Hepatocyte (in vitro differentiated cells): ENCODE measurements around the gene NUDT4. TPM values are rescaled to one million over a fixed set of nuclear protein-coding genes. Genes with fewer than 3 reads are reported as not detected.
"Not testable (repeated sequence)": the region's sequence is repeated elsewhere in the genome, so short reads cannot be mapped to it uniquely, and the experiment has no call there.

Source experiments
- DNase-seq: peaks from one replicate; pipeline ENCODE4 v3.0.0-alpha.2; 2016; ENCODE audit warnings: low spot score
- H2AFZ ChIP-seq: fragments of 200-600 bp; sonication (generic); 2 replicates; pipeline ENCODE4 v1.6.0; 2016; ENCODE audit warnings: antibody characterized with exemption, mild to moderate bottlenecking
- H3K27ac ChIP-seq: fragments of 200-600 bp; sonication (generic); 2 replicates; pipeline ENCODE4 v1.5.1; 2016; ENCODE audit warnings: mild to moderate bottlenecking
- H3K27me3 ChIP-seq: fragments of 200-600 bp; sonication (generic); 2 replicates; pipeline ENCODE4 v1.6.1; 2016
- H3K36me3 ChIP-seq: fragments of 200-600 bp; sonication (generic); replicated peaks from 2 replicates; pipeline ENCODE4 v1.5.1; 2016; ENCODE audit warnings: low read depth; ENCODE audit not compliant: insufficient read depth
- H3K4me1 ChIP-seq: fragments of 200-600 bp; sonication (generic); 2 replicates; pipeline ENCODE4 v1.5.1; 2016; ENCODE audit warnings: mild to moderate bottlenecking, moderate library complexity; ENCODE audit not compliant: insufficient read depth
- H3K4me2 ChIP-seq: fragments of 200-600 bp; sonication (generic); 2 replicates; pipeline ENCODE4 v1.6.0; 2016
- H3K4me3 ChIP-seq: fragments of 200-600 bp; sonication (generic); 2 replicates; pipeline ENCODE4 v1.5.1; 2016; ENCODE audit warnings: mild to moderate bottlenecking
- H3K79me2 ChIP-seq: fragments of 200-600 bp; sonication (generic); 2 replicates; pipeline ENCODE4 v1.6.0; 2017; ENCODE audit warnings: mild to moderate bottlenecking
- H3K9me2 ChIP-seq: fragments of 200-600 bp; sonication (generic); replicated peaks from 2 replicates; pipeline ENCODE4 v1.6.0; 2017; ENCODE audit warnings: mild to moderate bottlenecking; ENCODE audit not compliant: insufficient read depth
- H3K9me3 ChIP-seq: fragments of 200-600 bp; sonication (generic); 2 replicates; pipeline ENCODE4 v1.5.1; 2016; ENCODE audit warnings: low read depth, mild to moderate bottlenecking
- H4K20me1 ChIP-seq: fragments of 200-600 bp; sonication (generic); 2 replicates; pipeline ENCODE4 v1.6.0; 2016; ENCODE audit warnings: mild to moderate bottlenecking; ENCODE audit not compliant: insufficient read depth, poor library complexity, severe bottlenecking
- EZH2 ChIP-seq: fragments of 200-600 bp; sonication (generic); IDR thresholded peaks from 2 replicates; pipeline ENCODE4 v1.6.1; 2016; ENCODE audit warnings: antibody characterized with exemption, mild to moderate bottlenecking, borderline replicate concordance
- EZH2phosphoT487 ChIP-seq: fragments of 200-600 bp; sonication (generic); IDR thresholded peaks from one replicate; pipeline ENCODE4 v1.6.1; 2018; ENCODE audit warnings: antibody characterized with exemption, mild to moderate bottlenecking, low read depth, moderate library complexity; ENCODE audit not compliant: unreplicated experiment, severe bottlenecking
- WGBS: methylation state at CpG from one replicate; pipeline ENCODE4 v1.1.6; 2016; ENCODE audit warnings: low lambda C conversion rate; ENCODE audit errors: missing lambda C conversion rate; 5-methylcytosine and 5-hydroxymethylcytosine counted together
- polyA plus RNA-seq: library from polyadenylated mRNA; unstranded; fragments of >200 nt; fragmentation: Nextera tagmentation; extraction: Ambion mirVana; gene quantifications from 2 replicates; pipeline ENCODE4 v1.2.1, GENCODE V29; 2016
- total RNA-seq: library from RNA; depleted of rRNA; stranded (reverse); fragments of >200 nt; gene quantifications from 2 replicates; pipeline ENCODE4 v1.2.3, GENCODE V29; 2014
- TF ChIP-seq, protein P1 (sequence below): fragments of 200-600 bp; sonication (generic); IDR thresholded peaks from 2 replicates; pipeline ENCODE4 v1.5.1; 2016; ENCODE audit warnings: antibody characterized with exemption, mild to moderate bottlenecking; ENCODE audit not compliant: poor library complexity

The NUDT4 gene
- total and polyA plus RNA-seq, 2 experiments from 2014 or later = 151 to 243 TPM

DNA sequence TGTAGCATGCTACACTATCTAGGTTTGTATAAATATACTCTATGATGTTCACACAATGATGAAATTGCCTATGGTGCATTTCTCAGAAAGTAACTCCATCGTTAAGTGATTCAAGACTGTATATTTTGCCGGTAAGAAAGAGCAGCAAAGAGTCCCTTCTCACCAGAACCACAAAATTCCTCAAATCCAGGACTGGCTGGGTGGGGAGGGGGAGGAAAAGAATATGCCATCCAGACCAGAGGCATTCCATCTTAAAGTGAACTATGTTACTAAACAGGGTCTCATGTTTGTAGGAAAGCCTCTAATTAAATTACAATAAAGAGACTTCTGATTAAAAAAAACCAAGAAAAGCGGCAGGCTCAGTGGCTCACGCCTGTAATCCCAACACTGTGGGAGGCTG lies 52.6 kb downstream of the NUDT4 start:
- Histone ChIP-seq H2AFZ (no peak overlapping the region), H3K9me3 (no peaks in the 10 kb centered on the region), H3K4me3 (no peak overlapping the region), H3K79me2 (peaks cover 100% of the 10 kb centered on the region), H3K4me2 (no peak overlapping the region), H3K9me2 (no peaks in the 10 kb centered on the region), H3K4me1 (peaks cover 13% of the 10 kb centered on the region), H3K27me3 (no peaks in the 10 kb centered on the region), H3K36me3 (no peaks in the 10 kb centered on the region), H4K20me1 (peaks cover 86% of the 10 kb centered on the region), H3K27ac (no peak overlapping the region)
- TF ChIP-seq EZH2 (no peak), EZH2phosphoT487 (no peak)
- TF ChIP-seq, protein P1, sequence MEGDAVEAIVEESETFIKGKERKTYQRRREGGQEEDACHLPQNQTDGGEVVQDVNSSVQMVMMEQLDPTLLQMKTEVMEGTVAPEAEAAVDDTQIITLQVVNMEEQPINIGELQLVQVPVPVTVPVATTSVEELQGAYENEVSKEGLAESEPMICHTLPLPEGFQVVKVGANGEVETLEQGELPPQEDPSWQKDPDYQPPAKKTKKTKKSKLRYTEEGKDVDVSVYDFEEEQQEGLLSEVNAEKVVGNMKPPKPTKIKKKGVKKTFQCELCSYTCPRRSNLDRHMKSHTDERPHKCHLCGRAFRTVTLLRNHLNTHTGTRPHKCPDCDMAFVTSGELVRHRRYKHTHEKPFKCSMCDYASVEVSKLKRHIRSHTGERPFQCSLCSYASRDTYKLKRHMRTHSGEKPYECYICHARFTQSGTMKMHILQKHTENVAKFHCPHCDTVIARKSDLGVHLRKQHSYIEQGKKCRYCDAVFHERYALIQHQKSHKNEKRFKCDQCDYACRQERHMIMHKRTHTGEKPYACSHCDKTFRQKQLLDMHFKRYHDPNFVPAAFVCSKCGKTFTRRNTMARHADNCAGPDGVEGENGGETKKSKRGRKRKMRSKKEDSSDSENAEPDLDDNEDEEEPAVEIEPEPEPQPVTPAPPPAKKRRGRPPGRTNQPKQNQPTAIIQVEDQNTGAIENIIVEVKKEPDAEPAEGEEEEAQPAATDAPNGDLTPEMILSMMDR = no peak
- WGBS = 84% methylated on average over 4 of the region's 4 CpGs
- no peak for DNase-seq

- not testable (repeated sequence) for H3K4me3 ChIP-seq, H3K4me1 ChIP-seq, H3K4me2 ChIP-seq, H3K9me2 ChIP-seq, H3K9me3 ChIP-seq, DNase-seq, H3K27me3 ChIP-seq, H3K36me3 ChIP-seq, H2AFZ ChIP-seq, H3K27ac ChIP-seq
- Histone ChIP-seq H4K20me1 (peaks cover 87% of the 10 kb centered on the region), H3K79me2 (peaks cover 100% of the 10 kb centered on the region)
- WGBS = 94% methylated on average over 6 of the region's 6 CpGs
Measured at GRCh38 chr12:93432031-93432430, 54.3 kb downstream of the NUDT4 start.

DNA sequence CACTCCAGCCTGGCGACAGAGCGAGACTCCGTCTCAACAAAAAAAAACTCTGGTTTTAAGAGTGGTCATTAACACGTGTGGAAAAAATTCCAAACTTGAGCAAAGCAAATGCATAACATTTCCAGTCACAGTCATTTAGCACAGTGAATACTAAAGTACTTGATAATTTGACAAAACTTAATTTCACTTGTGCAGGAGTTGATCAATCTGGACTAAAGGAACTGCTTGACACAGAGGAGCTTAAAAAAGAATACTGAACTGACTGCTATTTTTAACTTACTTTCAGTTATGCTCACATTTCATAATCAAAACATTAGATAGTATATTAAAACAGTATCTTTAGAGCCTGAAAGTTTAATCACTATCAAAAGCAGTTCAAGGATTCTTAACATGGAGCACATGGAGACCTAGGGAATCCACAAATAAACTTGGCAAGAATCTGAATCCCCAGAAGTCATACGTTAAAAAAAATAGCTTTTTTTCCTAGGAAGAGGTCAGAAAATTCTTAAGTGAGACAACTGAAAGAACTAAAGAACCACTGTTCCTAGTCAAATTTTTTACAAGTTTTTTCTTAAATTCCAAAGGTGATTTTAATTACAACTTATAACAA lies 56.6 kb downstream of the NUDT4 start:
- Histone ChIP-seq H4K20me1 (peaks cover 92% of the 10 kb centered on the region), H3K27ac (no peak overlapping the region), H3K79me2 (peaks cover 100% of the 10 kb centered on the region), H3K36me3 (no peaks in the 10 kb centered on the region), H3K27me3 (no peaks in the 10 kb centered on the region), H3K4me2 (peak overlapping the region; percentile 30), H3K4me3 (no peak overlapping the region), H3K9me3 (no peaks in the 10 kb centered on the region), H3K9me2 (no peaks in the 10 kb centered on the region), H3K4me1 (peaks cover 11% of the 10 kb centered on the region), H2AFZ (no peak overlapping the region)
- TF ChIP-seq, protein P1 = no peak
- TF ChIP-seq EZH2 (no peak), EZH2phosphoT487 (no peak)
- 90% methylated on average over 5 of the region's 5 CpGs for WGBS
- DNase-seq = no peak

- Histone ChIP-seq H3K9me3 (no peaks in the 10 kb centered on the region), H2AFZ (no peak overlapping the region), H3K4me3 (no peak overlapping the region), H4K20me1 (peaks cover 75% of the 10 kb centered on the region), H3K9me2 (no peaks in the 10 kb centered on the region), H3K4me1 (peaks cover 19% of the 10 kb centered on the region), H3K4me2 (no peak overlapping the region), H3K36me3 (no peaks in the 10 kb centered on the region), H3K27ac (no peak overlapping the region), H3K79me2 (peaks cover 81% of the 10 kb centered on the region), H3K27me3 (no peaks in the 10 kb centered on the region)
- DNase-seq = no peak
- 83% methylated on average over 3 of the region's 3 CpGs for WGBS
- TF ChIP-seq EZH2phosphoT487 = no peak
- no peak for TF ChIP-seq EZH2
- TF ChIP-seq, protein P1 = no peak
Measured at GRCh38 chr12:93438266-93439050, 60.7 kb downstream of the NUDT4 start.
